ENCODE results near the gene FUS. TPM values are rescaled to one million over a fixed set of nuclear protein-coding genes. Genes with fewer than 3 reads are reported as not detected.
"Not testable (repeated sequence)": the region's sequence is repeated elsewhere in the genome, so short reads cannot be mapped to it uniquely, and the experiment has no call there.

FUS gene
- polyA plus RNA-seq, 4 donors, result 571 to 934 (median 698) TPM

DNA sequence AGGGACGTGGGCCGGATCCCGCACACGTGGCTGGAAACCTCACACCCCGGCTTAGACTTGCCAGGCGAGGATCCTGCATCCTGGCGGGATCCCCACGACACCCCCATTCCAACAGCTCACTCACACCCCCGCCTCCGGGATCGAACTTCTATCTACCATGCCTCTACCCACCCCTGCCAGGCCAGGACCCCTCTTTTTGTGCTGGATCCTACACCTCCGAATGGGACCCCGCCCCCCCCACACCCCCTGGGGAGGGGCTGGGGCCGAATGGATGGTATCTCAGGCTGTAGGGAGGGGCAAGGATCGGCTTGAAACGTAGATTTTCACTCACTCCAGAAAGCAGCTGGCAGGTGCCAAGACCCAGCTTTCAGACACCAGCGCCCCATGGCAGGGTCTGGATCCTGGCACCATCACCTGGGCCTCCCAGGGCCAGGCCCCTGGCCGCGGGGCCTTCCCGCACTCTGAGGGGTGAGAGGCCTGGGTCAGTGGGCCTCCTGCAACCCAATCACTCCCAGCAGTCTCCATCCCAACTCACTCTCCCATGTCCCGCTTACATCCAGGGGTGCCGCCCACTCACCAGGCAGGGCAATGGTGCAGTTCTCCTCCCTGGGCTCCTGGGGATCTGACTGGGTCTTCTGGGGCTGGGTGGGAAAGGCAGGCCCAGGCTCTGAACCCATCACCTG lies 36.8 kb upstream of the FUS start:
- DNase-seq (ENCODE audit: low read depth in 4 of 4, low spot score in 2 of 4), result no peak

DNA sequence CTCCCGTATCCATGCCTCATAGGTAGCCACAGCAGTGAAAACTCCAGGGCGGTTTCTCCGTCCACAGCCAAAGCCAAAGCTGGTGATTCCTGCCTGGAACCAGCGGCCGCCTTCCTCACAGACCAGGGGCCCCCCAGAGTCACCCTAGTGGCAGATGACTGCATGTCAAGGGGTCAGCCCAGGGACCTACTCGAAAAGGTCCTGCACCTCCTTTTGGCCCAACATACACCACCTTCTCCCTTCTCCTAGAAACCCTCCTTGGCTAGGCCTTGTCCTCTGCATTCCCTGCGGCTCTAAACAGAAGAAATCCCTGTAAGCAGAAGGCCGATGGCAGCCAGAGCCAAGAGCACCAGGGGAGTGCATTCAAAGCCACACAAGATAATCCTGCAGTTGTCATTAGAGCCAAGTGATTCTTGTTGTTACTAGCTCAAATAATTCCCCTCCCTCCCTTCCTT lies 36.2 kb upstream of the FUS start:
- DNase-seq (ENCODE audit: low read depth in 4 of 4, low spot score in 2 of 4), result no peak

DNA sequence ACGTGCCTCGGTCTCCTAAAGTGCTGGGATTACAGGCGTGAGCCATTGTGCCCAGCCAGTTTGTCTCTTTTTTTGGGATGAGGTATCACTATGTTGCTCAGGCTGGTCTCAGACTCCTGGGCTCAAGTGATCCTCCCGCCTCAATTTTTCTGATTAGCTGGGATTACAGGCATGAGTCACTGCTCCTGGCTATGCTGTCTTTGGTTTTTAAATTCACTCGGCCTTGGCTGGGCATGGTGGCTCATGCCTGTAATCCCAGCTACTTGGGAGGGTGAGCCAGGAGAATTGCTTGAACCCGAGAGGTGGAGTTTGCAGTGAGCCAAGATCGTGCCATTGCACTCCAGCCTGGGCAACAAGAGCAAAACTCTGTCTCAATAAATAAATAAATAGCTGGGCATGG lies 35.5 kb upstream of the FUS start:
- DNase-seq (ENCODE audit: low read depth in 4 of 4, low spot score in 2 of 4), result not testable (repeated sequence)

DNA sequence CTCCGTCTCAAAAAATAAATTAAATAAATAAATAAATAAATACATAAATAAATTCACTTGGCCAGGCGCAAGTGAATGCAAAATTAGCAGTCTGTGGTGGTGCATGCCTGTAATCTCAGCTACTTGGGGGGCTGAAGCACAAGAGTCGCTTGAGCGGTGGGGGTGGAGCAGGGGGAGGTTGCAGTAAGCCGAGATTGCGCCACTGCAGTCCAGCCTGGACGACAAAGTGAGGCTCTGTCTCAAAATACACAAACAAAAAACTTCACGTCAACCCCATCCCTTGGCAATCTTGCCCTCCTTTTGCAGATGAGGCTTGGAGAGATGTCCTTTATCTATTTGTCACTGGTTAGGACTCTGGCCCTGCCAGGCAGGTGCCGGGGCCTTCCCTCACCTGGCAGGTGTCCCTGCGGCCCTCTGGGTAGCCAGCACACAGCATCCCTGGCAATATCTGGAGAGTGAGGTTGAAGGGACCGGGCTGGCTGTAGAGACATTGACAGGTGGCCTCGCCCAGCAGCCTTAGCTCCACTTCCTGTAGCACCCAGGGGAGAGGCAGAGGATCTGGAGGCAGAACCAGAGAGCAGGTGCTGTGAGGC lies 34.4 kb upstream of the FUS start:
- no peak for DNase-seq (ENCODE audit: low read depth in 4 of 4, low spot score in 2 of 4)

DNA sequence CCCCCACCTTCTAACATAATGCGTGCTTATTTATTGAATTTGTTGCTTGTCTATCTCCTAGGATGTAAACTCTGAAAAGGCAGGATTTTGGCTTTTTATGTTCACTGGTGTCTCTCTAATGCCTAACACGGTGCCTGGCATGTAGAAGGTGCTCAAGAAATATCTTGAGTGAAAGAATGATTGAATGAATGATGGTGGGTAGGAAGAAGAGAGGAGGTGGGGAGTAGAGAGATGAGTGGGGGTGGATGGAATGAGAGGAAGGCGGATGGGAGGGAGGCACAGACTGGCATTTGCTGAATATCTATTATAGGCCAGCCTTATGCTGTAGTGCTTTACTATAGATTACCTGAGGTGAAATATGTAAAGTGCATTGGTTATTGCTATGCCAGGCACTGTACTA lies 32.4 kb upstream of the FUS start:
- DNase-seq (ENCODE audit: low read depth in 4 of 4, low spot score in 2 of 4), result no peak

DNA sequence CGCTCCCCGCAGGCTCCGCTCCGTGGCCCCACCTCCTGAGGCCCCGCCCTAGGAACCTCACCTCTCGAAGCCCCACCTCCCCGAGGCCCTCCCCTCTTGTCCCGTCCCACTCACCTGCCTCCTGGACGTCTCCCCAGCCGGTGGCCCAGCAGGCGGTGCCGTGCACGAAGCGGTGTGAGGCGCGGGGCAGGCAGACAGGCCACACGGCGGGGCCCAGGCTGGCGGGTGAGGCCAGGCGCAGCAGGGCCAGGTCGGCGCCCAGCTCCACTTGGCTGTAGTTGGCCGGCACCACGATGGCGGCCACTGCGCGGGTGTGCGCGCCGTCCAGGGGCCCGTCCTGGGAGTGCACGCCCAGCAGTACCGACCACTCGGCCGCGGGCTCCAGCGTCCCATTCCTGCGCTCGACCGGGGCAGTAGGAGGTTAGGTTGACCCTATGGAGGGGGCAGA lies 31.6 kb upstream of the FUS start:
- no peak for DNase-seq (ENCODE audit: low read depth in 4 of 4, low spot score in 2 of 4)

DNA sequence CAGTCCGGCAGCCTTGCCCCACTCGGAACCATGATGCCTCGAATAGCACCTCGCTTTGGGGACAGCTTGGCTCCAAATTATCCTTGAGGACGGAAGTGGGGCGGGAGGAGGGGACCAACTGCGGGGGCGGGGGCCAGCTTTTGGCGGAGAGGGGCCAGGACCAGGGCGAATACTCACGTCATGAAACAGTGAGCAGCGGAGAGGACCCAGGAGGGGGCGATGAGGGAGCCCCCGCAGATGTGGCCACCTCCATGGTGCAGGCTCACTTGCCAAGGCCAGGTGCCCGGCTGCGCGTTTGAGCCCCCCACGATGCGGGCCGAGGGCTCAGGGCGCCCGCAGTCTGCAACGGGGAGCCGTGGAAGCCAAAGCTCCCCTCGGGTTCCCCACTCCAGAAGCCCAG lies 31.0 kb upstream of the FUS start:
- no peak for DNase-seq (ENCODE audit: low read depth in 4 of 4, low spot score in 2 of 4)

DNA sequence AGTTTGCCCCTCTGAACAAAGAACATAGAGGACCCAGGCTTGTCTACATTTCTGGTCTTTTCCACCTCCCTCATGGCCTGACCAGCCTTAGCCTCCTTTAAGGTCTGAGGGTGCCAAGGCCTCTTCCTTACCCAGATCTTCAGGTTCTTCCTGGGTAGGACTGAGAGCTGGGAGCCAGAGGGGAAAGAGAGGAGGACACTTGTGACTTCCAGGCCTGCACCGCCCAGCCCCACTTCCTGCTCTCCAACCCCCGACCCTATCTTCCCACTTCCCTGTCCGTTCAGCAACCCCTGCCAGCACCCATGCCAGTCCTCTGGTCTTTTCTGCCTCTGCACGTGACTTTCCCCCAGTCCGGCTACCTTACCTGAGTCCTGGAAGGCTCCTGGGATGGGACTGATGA lies 30.6 kb upstream of the FUS start:
- no peak for DNase-seq (ENCODE audit: low read depth in 4 of 4, low spot score in 2 of 4)

DNA sequence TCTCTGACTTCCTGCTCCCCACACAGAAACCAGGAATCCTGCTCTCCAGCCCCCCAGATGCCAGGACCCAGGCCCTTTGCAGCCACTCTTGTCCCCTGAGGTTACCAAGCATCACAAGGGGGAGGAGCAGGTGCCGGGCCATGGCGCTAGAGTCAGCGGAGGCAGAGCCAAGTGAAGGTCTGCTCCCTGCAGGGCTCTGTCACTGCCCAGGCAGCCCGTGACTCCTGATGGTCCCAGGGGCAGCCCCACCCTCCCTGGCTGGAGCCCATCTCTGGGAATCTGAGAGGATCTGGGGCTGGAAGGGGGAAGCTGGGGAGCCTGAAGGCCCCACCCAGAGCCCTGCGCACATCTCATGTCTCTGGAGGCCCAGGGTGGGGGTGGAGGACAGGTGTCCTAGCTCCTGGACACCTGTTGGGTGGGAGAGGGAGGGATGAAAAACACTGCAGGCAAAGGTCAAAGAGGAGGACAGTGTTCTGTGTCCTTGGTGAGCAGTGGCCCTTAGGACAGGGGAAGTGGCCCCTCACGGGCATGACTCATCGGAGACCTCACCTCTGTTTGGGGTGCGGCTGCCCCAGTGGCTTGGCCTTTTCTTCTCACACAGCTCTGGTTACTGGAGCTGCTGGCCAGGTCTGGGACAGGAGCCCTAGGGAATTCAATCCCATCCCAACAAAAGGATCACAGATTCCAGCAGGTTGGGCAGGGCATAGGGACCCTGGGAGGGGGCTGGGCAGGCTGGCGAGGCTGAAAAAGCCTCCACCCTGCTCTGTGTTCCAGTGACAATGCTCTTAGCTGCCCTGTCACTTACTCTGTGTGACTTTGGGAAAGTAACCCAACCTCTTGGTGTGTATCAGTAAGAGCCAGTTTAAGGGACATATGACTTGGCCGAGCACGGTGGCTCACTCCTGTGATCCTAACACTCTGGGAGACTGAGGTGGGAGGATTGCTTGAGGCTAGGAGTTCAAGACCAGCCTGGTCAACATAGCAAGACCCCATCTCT lies 29.7 kb upstream of the FUS start, which contains the start of gene PRSS36:
Gene PRSS36 (minus strand): TSS at position 173 of the 997 bp plus-strand sequence. CDS start 31 bp downstream, at position 142.
- DNase-seq (ENCODE audit: low read depth in 4 of 4, low spot score in 2 of 4), result no peak

DNA sequence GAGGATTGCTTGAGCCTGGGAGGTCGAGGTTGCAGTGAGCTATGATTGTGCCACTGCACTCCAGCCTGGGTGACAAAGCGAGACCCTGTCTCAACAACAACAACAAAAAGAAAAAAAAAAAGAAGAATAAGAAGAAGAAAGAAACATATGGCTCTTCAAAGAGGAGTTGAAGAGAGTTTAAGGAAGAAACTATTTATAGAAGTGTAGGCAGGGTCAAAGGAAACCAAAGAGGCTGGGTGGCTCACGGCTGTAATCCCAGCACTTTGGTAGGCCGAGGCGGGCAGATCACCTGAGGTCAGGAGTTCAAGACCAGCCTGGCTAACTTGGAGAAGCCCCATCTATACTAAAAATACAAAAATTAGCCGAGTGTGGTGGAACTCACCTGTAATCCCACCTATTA lies 29.0 kb upstream of the FUS start:
- DNase-seq (ENCODE audit: low read depth in 4 of 4, low spot score in 2 of 4), result not testable (repeated sequence)

DNA sequence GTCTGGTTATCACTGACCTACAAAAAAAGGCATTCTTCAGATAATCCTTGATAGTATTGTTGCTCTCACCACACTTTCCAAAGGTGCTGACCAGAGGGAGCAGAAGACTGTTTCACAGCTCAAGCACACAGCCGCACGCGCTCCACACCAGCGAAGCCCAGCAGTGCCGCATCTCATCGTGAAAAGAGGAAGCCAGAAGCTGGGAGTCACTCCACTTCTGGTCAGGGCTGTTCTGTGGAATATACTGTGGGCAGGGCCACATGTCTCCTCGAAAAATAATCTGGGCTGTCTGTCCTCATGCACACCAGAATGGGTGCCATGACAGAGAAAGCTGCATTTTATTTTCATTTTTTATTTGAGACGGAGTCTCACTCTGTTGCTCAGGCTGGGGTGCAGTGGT lies 22.8 kb upstream of the FUS start:
- DNase-seq (ENCODE audit: low read depth in 4 of 4, low spot score in 2 of 4), result no peak

DNA sequence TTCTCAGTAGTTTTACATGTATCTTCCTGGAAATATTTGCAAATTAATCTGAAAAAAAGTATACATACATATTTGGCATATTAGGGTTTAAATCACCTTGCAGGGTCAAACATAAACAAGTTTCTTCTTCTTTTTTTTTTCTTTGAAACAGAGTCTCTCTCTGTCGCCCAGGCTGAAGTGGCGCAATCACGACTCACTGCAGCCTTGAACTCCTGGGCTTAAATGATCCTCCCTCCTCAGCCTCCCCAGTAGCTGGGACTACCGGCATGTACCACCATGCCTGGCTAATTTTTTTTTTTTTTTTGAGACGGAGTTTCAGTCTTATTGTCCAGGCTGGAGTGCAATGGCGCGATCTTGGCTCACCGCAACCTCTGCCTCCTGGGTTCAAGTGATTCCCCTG lies 12.6 kb upstream of the FUS start:
- DNase-seq (ENCODE audit: low read depth in 4 of 4, low spot score in 2 of 4), result no peak

DNA sequence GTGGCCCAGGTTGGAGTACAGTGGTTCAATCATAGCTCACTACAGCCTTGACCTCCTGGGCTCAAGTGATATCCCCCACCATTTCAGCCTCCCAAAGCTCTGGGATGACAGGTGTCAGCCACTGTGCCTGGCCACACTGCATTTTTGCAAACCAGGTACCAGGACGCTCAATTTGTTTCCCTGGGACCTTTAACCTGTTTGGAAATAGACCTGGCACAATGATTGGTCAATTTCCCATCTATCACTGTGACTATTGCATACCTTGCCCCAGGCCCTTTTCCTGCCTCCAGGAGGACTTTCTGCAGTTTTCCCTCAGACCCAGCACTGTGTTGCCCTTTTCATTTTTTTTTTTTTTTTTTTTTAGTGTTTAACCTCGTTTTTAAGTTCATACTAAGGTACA lies 11.1 kb upstream of the FUS start:
- no peak for DNase-seq (ENCODE audit: low read depth in 4 of 4, low spot score in 2 of 4)

DNA sequence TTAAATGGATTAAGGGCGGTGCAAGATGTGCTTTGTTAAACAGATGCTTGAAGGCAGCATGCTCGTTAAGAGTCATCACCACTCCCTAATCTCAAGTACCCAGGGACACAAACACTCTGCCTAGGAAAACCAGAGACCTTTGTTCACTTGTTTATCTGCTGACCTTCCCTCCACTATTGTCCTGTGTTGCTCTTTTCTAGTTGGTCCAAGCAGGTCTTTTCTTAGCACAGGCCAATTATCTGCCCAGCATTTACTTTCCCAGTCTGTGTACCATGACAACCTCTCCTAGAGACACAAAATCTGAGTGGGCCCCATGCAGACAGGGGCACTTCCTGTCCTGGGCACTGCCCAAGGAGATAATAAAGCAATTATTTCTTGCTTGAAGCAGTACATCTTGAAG lies 9.9 kb upstream of the FUS start:
- not testable (repeated sequence) for DNase-seq (ENCODE audit: low read depth in 4 of 4, low spot score in 2 of 4)

DNA sequence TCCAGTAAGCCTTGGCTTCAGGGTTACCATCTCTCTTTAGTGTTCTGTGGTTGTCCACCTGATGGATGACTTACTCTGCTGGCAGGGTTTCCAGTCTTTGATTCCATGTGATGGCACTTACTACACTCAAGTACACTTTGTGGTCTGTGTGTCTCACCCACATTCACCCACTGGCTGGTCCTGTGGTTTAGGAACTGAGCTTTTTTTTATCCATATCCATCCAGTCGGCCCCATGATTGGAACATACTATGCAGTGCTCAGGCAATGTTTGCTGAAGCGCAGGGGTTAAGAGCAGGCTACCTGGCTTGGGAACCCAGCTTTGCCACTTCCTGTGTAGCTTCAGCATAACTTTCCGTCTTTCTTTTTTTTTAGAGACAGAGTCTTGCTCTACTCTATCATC lies 2.8 kb upstream of the FUS start:
- DNase-seq (ENCODE audit: low read depth in 4 of 4, low spot score in 2 of 4), result no peak

DNA sequence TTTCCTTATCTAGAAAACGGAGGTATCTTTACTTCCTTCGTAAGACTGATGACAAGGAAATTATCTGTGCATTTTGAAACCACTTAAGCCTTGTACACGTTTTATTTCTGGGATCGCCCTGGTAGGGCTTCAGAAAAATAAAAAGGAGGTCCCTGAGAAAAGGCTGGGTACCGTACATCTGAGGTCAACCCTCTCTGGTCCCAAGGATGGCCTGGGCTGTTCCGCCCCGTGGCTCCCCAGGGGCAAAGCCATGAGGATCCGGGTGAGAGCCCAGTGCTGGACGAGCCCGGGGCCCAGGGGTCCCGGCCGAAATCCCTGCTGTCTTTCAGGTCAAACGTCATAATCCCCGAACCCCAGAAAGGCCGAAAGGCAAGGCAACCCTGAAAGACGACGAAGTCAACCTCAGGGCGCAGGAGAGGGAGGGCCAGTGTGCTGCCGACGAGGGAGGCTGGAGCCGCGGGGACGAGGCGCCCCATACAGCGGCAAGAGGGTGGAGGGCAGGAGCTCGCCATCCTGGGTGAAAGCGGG lies 656 bp upstream of the FUS start:
- DNase-seq (ENCODE audit: low read depth in 4 of 4, low spot score in 2 of 4), result no peak

DNA sequence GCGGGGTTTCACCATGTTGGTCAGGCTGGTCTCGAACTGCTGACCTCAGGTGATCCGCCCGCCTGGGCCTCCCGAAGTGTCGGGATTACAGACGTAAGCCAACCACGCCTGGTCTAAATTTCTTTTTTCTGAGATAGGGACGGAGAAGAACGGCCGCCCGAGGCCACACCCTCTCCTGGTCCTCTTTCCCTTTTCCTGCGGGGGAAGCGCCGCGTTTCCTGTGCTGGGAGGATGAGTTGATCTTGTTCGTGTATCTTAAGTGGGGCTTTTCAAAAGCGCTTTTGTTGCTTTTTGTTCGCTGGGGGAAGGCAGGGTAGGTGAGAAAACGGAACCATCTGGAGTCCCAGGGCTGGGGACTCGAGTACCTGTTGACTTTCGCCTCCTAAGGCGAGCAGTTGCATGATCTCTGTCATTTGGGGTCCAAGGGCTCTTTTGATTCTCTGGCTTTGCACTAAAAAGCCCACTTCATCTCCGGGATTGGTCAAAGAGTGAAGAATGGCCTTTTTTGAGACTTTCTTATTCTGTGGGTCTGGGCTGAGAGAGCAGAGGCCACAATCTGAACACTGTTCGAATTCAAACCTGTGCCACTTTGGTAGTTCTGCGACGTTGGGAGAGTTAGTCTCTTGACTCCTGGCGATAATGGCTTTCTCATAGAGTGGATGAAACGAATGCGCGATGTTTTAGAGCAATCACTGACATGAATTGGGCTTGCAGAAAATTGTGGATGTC lies 1.3 kb downstream of the FUS start:
- DNase-seq (ENCODE audit: low read depth in 4 of 4, low spot score in 2 of 4), result no peak

DNA sequence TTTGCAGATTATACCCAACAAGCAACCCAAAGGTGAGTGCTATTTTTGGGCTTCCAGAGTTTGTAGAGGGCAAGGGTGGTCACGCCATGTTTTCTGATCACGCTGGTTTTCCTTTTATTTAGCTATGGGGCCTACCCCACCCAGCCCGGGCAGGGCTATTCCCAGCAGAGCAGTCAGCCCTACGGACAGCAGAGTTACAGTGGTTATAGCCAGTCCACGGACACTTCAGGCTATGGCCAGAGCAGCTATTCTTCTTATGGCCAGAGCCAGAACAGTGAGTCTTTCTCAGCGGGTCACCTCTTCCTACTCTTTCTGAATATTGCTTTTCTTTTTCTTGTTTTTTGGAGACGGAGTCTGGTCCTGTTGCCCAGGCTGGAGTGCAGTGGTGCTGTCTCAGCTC lies 2.5 kb downstream of the FUS start:
- DNase-seq (ENCODE audit: low read depth in 4 of 4, low spot score in 2 of 4), result no peak

DNA sequence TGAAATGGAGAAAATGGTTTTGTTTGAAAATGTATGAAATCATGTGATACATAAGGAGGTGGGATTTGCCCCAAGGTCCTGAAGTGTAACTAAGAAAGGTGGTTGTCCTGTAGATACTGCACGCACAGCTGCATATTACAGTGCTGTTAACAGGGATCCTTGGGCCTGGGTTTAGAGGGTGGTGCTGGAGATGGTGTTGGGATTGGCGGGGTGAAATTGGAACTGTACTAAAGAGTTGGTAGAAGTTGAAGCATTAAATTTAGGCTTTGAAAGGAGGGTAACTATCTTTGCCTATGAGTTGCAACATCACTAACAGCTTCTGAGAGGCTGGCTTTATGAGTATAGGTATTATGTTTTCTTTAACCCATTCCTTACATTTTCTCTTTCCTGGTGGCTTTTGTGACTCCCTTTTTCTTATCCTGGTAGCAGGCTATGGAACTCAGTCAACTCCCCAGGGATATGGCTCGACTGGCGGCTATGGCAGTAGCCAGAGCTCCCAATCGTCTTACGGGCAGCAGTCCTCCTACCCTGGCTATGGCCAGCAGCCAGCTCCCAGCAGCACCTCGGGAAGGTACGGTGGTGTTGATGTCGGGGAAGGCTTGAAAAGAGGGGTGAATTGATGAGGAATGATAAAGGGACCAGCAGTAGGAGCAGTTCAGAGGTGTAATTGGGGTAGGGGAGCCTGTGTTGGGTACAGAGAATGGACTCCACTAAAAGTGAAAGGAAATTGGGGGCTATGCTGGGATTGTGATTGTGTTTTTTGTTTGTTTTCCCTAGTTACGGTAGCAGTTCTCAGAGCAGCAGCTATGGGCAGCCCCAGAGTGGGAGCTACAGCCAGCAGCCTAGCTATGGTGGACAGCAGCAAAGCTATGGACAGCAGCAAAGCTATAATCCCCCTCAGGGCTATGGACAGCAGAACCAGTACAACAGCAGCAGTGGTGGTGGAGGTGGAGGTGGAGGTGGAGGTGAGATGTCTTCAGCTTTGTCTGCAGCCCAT lies 3.8 kb downstream of the FUS start:
- no peak for DNase-seq (ENCODE audit: low read depth in 4 of 4, low spot score in 2 of 4)
